HEK293T (cell line): ENCODE measurements around the gene TTLL11.

Experiments used
- ARNT ChIP-seq: fragments of 450-650 bp; IDR thresholded peaks from 2 replicates; pipeline ENCODE4 v1.6.1; 2017; ENCODE audit warnings: mild to moderate bottlenecking
- FOXA1 ChIP-seq: fragments of 450-650 bp; IDR thresholded peaks from 2 replicates; pipeline ENCODE4 v1.6.1; 2016; ENCODE audit warnings: mild to moderate bottlenecking
- FOXK2 ChIP-seq: fragments of 450-650 bp; IDR thresholded peaks from 2 replicates; pipeline ENCODE4 v1.6.1; 2016; ENCODE audit warnings: mild to moderate bottlenecking
- FOXM1 ChIP-seq: fragments of 450-650 bp; IDR thresholded peaks from 2 replicates; pipeline ENCODE4 v1.6.1; 2017; ENCODE audit warnings: mild to moderate bottlenecking, borderline replicate concordance
- NFRKB ChIP-seq: fragments of 450-650 bp; IDR thresholded peaks from 2 replicates; pipeline ENCODE4 v1.6.1; 2016; ENCODE audit warnings: mild to moderate bottlenecking, moderate library complexity
- SP1 ChIP-seq: fragments of 450-650 bp; IDR thresholded peaks from 2 replicates; pipeline ENCODE4 v1.6.1; 2017

DNA sequence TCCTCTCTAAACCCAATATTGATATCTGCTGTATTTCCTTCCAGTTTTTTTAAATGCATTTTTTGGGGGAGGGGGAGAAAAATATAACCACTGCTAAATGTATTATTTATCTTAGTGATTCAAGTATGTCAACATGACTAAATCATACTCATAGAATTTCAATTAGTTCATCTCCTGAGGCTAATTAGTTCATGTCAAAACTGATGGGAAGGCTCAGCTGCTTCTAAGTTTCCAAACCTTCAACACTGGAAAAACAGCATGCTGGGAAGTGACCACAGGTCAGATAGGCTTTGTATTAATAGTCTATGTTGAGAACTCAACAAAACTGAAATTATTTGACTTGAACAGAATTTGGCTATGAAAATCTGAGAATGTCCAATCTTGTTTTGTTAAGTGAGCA lies 118.7 kb downstream of the TTLL11 start:
- TF ChIP-seq FOXM1 (no peak), SP1 (no peak), FOXA1 (no peak), NFRKB (no peak), ARNT (no peak), FOXK2 (no peak)
